Adipocyte (in vitro differentiated cells): ENCODE data around the gene MKX.

Source experiments
- DNase-seq: peaks from one replicate; pipeline ENCODE4 v3.0.0-alpha.2; 2015; ENCODE audit warnings: low read depth
- H3K27me3 ChIP-seq: replicated peaks from 2 replicates; pipeline ENCODE4 v1.7.0; 2013; ENCODE audit warnings: mild to moderate bottlenecking, low read length, moderate library complexity; ENCODE audit not compliant: control insufficient read depth, insufficient read depth
- H3K36me3 ChIP-seq: 2 replicates; pipeline ENCODE4 v1.7.0; 2013; ENCODE audit warnings: low read length, mild to moderate bottlenecking, moderate library complexity; ENCODE audit not compliant: control insufficient read depth, insufficient read depth, severe bottlenecking
- H3K4me1 ChIP-seq: 2 replicates; pipeline ENCODE4 v1.7.0; 2013; ENCODE audit warnings: mild to moderate bottlenecking, low read length, moderate library complexity; ENCODE audit not compliant: control insufficient read depth, insufficient read depth
- H3K4me3 ChIP-seq: 2 replicates; pipeline ENCODE4 v1.7.0; 2013; ENCODE audit warnings: mild to moderate bottlenecking, low read length, moderate library complexity
- H3K9ac ChIP-seq: 2 replicates; pipeline ENCODE4 v1.7.0; 2013; ENCODE audit warnings: mild to moderate bottlenecking, low read length, moderate library complexity
- H3K9me3 ChIP-seq: 2 replicates; pipeline ENCODE4 v1.7.0; 2013; ENCODE audit warnings: mild to moderate bottlenecking, low read length, moderate library complexity; ENCODE audit not compliant: control insufficient read depth

MKX gene

GRCh38 chr10:27713941-27714340, 31.7 kb downstream of the MKX start:
- H3K9ac ChIP-seq, result peak overlapping the region; percentile 43
- DNase-seq, result peak; percentile 77

GRCh38 chr10:27710014-27710413, 35.6 kb downstream of the MKX start:
- H3K9me3 ChIP-seq, result no peaks in the 10 kb centered on the region
- H3K4me3 ChIP-seq, result no peak overlapping the region
- no peak overlapping the region for H3K9ac ChIP-seq
- H3K36me3 ChIP-seq, result no peaks in the 10 kb centered on the region
- H3K4me1 ChIP-seq, result peaks cover 14% of the 10 kb centered on the region
- no peak for DNase-seq
- H3K27me3 ChIP-seq, result no peaks in the 10 kb centered on the region

More at GRCh38 chr10:27713941-27714340, 31.7 kb downstream of the MKX start:
- H3K4me1 ChIP-seq, result peaks cover 17% of the 10 kb centered on the region
- H3K9me3 ChIP-seq, result no peaks in the 10 kb centered on the region
- H3K4me3 ChIP-seq, result peak overlapping the region; percentile 70
- no peaks in the 10 kb centered on the region for H3K27me3 ChIP-seq
- no peaks in the 10 kb centered on the region for H3K36me3 ChIP-seq

DNA sequence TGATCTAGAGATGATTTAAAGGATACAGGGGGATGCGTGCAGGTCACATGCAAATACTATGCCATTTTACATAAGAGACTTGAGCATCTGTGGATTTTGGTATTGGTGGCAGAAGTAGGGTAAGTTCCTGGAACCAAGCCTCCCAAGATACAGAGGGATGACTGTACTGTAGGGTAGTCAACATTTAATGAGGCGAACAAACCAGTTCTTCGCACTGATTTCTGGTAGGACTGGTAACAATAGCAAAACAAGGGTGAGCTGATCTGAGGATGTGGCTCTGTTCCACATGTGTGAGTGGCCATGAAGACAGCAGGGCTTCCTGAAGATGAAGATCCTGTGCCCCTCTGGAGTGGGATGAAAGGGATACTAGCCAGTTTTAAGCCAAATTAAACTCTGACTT, 36.3 kb downstream of the MKX start:
- Histone ChIP-seq H3K9ac (no peak overlapping the region), H3K9me3 (no peaks in the 10 kb centered on the region)
- no peak for DNase-seq

DNA sequence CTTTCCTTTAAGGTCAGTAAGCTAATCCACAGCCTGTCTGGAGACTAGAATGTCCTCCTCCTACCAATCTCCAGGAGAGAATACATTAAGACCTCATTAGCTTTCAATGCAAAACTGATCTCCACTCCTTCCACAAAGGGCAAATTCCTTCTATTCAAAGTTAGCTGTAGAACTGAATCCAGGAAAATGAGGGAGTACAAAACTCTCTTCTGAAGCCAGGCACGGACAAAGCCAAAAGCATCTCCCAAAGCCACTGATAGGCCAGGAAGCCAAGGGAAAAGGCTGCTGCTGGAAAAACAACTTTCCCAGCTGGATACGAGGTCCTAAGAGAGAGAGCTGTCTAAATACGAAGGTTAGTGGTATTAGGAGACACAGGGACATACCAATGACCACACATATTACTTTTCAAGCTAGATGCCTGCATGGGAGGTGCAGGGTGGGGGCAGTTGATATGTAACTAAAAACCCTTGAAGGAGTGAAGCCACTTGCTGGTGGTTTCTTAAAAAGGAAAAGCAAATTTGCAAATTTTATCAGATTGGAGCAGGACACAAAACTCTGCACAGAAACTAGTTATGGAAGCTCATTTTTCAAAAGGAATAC, 43.6 kb downstream of the MKX start:
- DNase-seq, result no peak
- Histone ChIP-seq H3K4me1 (peaks cover 24% of the 10 kb centered on the region), H3K36me3 (no peaks in the 10 kb centered on the region), H3K4me3 (no peak overlapping the region), H3K9me3 (no peaks in the 10 kb centered on the region), H3K9ac (no peak overlapping the region), H3K27me3 (no peaks in the 10 kb centered on the region)

More for the DNA sequence above, 36.3 kb downstream of the MKX start:
- H3K36me3 ChIP-seq, result no peaks in the 10 kb centered on the region
- no peak overlapping the region for H3K4me3 ChIP-seq
- H3K27me3 ChIP-seq, result no peaks in the 10 kb centered on the region
- peaks cover 7% of the 10 kb centered on the region for H3K4me1 ChIP-seq

- Histone ChIP-seq H3K27me3 (no peaks in the 10 kb centered on the region), H3K4me1 (peaks cover 34% of the 10 kb centered on the region), H3K4me3 (peak overlapping the region; percentile 25), H3K9me3 (no peaks in the 10 kb centered on the region), H3K36me3 (no peaks in the 10 kb centered on the region), H3K9ac (no peak overlapping the region)
- peak; percentile 80 for DNase-seq
Measured at GRCh38 chr10:27699776-27700175, 45.8 kb downstream of the MKX start.

- H3K36me3 ChIP-seq, result no peaks in the 10 kb centered on the region
- peaks cover 34% of the 10 kb centered on the region for H3K4me1 ChIP-seq
- DNase-seq, result no peak
- H3K9ac ChIP-seq, result no peak overlapping the region
- H3K9me3 ChIP-seq, result no peaks in the 10 kb centered on the region
- no peaks in the 10 kb centered on the region for H3K27me3 ChIP-seq
- no peak overlapping the region for H3K4me3 ChIP-seq
Measured at GRCh38 chr10:27698961-27699360, 46.7 kb downstream of the MKX start.

DNA sequence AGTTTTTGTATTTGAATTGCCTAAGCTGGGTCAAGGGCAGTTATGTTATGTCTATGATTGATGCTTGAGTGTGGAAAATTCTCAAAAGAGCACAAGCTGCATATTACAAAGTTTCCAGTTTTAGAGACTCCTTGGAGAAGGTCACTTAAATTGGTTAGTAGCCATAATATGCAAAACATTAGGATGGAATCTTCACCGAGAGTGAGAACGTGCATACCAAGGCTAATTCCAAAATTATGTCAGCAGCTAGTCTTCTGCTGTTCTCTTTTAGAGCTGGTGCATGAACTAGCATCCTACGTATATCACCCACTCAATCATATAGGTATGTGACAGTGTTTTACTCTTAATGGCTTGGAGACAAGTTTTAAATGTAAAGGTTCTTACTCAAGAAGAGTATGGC, 49.2 kb downstream of the MKX start:
- H3K4me1 ChIP-seq, result peaks cover 27% of the 10 kb centered on the region
- H3K9me3 ChIP-seq, result no peaks in the 10 kb centered on the region
- H3K27me3 ChIP-seq, result no peaks in the 10 kb centered on the region
- H3K36me3 ChIP-seq, result no peaks in the 10 kb centered on the region
- no peak for DNase-seq
- H3K9ac ChIP-seq, result no peak overlapping the region
- H3K4me3 ChIP-seq, result no peak overlapping the region

DNA sequence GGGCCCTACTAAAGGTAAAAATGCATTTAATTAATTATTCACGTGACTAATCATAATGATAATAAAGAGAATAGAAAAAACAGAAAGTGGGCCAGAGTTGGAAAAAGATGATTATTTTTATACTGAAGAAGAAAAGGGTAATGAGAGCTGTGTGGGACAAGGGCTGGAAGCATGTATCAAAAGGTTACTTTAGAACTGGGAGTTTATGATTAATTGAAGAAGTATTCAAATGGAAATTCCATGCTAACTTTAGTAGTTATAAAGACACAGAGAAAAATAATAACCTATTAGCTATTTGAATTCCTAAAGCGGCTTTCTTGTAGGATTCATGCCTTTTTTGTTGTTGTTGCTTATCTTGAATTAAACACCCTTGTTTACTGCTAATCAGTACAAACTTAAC, 49.9 kb downstream of the MKX start:
- no peak overlapping the region for H3K4me3 ChIP-seq
- no peak overlapping the region for H3K9ac ChIP-seq
- H3K36me3 ChIP-seq, result no peaks in the 10 kb centered on the region
- H3K27me3 ChIP-seq, result no peaks in the 10 kb centered on the region
- DNase-seq, result no peak
- peaks cover 27% of the 10 kb centered on the region for H3K4me1 ChIP-seq
- no peaks in the 10 kb centered on the region for H3K9me3 ChIP-seq

DNA sequence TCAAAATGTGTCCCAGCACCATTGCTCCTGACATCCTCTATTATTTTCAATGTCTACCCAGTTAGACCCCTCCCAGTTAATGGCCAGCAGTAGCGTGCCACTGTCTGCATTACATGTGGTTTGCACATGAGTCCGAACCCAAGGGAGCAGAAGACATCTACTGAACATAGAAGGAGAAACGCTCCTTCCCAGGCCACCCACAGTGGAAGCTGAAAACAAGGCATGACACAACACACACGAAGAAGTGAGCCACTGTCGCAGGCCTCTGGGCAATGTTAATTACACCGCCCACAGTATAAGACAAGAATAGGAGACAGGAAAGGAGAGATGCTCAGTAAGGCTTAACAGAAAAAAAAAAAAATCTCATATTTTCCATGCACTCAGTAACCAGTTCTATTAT, 50.5 kb downstream of the MKX start:
- H3K4me3 ChIP-seq, result no peak overlapping the region
- H3K27me3 ChIP-seq, result no peaks in the 10 kb centered on the region
- peaks cover 21% of the 10 kb centered on the region for H3K4me1 ChIP-seq
- H3K36me3 ChIP-seq, result no peaks in the 10 kb centered on the region
- DNase-seq, result no peak
- no peaks in the 10 kb centered on the region for H3K9me3 ChIP-seq
- H3K9ac ChIP-seq, result no peak overlapping the region

- Histone ChIP-seq H3K27me3 (no peaks in the 10 kb centered on the region), H3K9ac (no peak overlapping the region), H3K36me3 (no peaks in the 10 kb centered on the region), H3K9me3 (no peaks in the 10 kb centered on the region), H3K4me1 (peaks cover 10% of the 10 kb centered on the region), H3K4me3 (no peak overlapping the region)
- DNase-seq, result no peak
Measured at GRCh38 chr10:27692663-27693062, 53.0 kb downstream of the MKX start.

- H3K27me3 ChIP-seq, result no peaks in the 10 kb centered on the region
- H3K4me3 ChIP-seq, result no peak overlapping the region
- DNase-seq, result no peak
- H3K9ac ChIP-seq, result no peak overlapping the region
- no peaks in the 10 kb centered on the region for H3K4me1 ChIP-seq
- H3K36me3 ChIP-seq, result no peaks in the 10 kb centered on the region
- no peaks in the 10 kb centered on the region for H3K9me3 ChIP-seq
Measured at GRCh38 chr10:27688991-27689390, 56.6 kb downstream of the MKX start.

GRCh38 chr10:27688276-27688675, 57.3 kb downstream of the MKX start:
- H3K9me3 ChIP-seq, result no peaks in the 10 kb centered on the region
- H3K4me3 ChIP-seq, result no peak overlapping the region
- DNase-seq, result no peak
- H3K36me3 ChIP-seq, result no peaks in the 10 kb centered on the region
- H3K27me3 ChIP-seq, result no peaks in the 10 kb centered on the region
- no peaks in the 10 kb centered on the region for H3K4me1 ChIP-seq
- H3K9ac ChIP-seq, result no peak overlapping the region
